NCI-H2171 (cell line): ENCODE measurements around the gene PANK4.
A peak's percentile ranks its signal among the peaks of the same experiment; 100 is the strongest.
"Not testable (repeated sequence)": the region's sequence is repeated elsewhere in the genome, so short reads cannot be mapped to it uniquely, and the experiment has no call there.

Experiments
- DNase-seq: peaks from one replicate; lab custom pipeline; 2025; lab: John Stamatoyannopoulos, UW

The PANK4 gene

GRCh38 chr1:2558861-2559260 is 32.5 kb upstream of the PANK4 start:
- no peak for DNase-seq

- DNase-seq, result no peak
These were observed 32.0 kb upstream of the PANK4 start for GRCh38 chr1:2558420-2558819.

- DNase-seq, result no peak
These were observed 31.3 kb upstream of the PANK4 start for GRCh38 chr1:2557482-2558400.

GRCh38 chr1:2556678-2557481 is 30.5 kb upstream of the PANK4 start:
- DNase-seq, result no peak

DNA sequence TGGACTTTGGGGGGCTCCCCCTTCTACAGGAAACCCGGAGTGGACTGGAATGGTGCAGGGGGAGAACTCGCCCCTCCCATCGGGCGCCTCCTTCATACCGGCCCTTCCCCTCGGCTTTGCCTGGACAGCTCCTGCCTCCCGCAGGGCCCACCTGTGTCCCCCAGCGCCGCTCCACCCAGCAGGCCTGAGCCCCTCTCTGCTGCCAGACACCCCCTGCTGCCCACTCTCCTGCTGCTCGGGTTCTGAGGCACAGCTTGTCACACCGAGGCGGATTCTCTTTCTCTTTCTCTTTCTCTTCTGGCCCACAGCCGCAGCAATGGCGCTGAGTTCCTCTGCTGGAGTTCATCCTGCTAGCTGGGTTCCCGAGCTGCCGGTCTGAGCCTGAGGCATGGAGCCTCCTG is 29.9 kb upstream of the PANK4 start, which contains the start of gene TNFRSF14:
TNFRSF14 (plus strand) TSS at position 95 of the 401 bp plus-strand sequence; CDS start at position 389, 294 bp downstream.
- DNase-seq, result no peak

GRCh38 chr1:2555634-2556276 is 29.4 kb upstream of the PANK4 start:
- peak; percentile 39 for DNase-seq

GRCh38 chr1:2554621-2555387 is 28.4 kb upstream of the PANK4 start:
- peak; percentile 59 for DNase-seq

- DNase-seq, result no peak
These were observed 27.6 kb upstream of the PANK4 start for GRCh38 chr1:2553871-2554620.

GRCh38 chr1:2553076-2553475 is 26.7 kb upstream of the PANK4 start:
- DNase-seq, result not testable (repeated sequence)

- DNase-seq, result no peak
These were observed 25.8 kb upstream of the PANK4 start for GRCh38 chr1:2552189-2552588.

- DNase-seq, result not testable (repeated sequence)
These were observed 25.1 kb upstream of the PANK4 start for GRCh38 chr1:2551544-2551943.

DNA sequence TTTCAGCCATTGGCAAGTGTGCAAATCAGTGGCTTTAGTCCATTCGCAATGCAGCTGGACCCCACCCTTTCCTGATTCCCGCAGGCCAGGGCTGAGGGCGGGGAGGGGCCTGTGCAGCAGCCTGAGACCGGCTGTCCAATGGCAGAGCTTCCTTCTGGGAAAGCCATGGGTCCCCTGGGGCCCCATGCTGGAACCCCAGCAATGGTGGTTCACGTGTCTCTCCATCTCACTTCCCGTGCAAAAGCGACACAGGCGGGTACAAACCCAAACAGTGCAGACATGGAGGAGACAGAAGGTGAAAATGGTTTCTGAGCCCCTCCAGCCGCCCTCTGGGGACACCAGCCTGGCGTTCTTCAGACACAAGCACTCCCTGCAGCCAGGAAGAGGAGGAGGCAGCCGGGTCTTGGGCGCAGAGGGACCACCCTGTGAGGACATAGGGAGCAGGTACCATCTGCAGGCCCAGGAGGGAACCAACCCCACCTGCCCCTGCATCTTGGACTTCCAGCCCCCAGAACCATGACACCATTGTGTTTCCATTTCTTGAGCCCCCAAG is 24.0 kb upstream of the PANK4 start:
- DNase-seq, result not testable (repeated sequence)

DNA sequence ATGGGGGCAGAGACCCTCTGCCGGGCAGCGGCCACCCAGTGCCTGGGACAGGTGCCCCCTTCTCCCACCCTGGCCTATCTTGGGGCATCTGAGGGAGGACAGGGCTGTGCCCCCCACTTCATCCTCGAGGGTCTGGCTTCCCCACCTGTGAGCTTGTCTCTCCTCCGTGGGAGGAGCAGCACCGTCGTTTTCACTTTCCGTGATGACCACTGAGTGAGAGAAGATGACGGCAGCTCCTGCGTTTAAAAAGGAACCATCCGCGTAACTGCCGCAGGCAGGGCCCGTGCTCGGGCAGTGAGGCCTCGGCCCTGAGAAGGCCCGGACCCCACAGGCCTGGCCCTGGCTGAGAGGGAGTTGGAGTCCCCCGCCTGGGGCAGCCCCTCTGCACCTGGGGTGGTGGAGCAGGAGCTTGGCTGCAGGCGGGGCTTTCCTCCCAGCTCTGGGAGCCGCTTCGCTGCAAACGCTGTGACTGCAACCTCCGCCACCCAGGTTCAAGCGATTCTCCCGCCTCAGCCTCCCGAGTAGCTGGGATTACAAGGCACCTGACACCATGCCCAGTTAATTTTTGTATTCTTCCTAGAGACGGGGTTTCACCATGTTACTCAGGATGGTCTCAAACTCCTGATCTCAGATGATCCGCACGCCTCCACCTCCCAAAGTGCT is 23.1 kb upstream of the PANK4 start:
- DNase-seq, result not testable (repeated sequence)

DNA sequence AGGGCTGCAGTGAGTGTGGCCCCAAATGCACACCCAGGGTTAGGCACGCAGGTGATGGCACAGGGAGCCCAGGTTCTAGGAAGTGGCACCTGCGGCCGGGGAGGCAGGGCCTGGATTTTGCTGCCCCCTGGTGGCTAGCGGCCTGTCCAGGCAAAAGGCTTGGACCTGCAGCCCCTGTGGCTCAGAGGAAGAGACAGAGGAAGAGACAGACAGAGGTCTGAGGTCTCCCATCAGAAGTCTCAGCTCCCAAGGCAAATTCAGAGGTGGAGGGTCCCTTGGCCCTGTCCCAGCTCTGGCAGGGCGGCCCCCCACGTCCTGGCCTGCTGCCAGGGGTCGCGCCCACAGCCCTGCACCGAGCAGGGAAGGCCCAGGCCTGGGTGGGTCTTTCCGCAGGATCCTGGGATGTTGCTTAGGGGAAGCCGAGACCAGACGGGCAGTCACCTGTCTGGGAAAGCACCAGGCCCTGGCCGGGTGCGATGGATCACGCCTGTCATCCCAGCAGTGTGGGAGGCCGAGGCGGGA is 21.7 kb upstream of the PANK4 start:
- peak; percentile 66 for DNase-seq

DNA sequence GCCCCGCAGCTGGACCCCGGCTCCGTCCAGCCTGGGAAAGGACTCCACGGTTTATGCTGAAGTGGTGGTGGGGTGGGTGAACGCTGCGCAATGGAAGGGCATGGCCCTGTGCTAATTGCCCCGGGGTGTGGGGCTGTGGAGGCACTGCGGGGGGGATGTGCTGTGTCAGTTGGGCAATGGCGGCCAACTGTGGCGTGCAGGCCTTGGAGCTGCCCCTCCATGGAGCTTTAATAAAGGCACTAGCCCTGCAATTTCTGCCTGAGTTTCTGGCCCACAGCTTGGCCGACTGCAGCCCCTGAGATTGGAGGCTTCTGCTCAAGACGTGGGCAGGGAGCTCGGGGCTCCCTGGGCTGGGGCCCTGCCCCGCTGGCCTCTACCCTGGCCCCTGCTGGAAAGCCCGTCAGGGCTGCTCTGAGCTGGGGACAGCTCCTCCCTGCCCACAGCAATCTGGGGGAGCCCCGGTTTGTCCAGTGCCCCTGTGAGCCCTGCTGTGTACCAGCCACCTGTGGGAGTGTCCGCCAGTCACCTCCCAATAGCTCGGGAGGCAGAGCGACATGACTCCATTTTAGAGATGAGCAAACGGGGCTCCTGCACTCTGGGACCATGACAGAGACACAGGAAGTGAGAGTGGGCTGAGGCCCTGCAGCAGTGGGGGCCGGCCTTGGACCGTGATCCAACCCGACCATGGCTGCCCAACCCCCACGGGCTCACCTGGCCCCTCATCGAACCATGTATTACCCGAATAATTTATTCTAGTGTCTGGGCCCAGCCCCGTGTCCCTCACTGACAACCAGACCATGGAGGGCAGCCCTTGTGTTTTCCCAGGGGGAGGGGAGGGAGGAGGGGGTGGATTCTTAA is 21.0 kb upstream of the PANK4 start:
- no peak for DNase-seq

GRCh38 chr1:2546515-2547209 is 20.3 kb upstream of the PANK4 start:
- no peak for DNase-seq

GRCh38 chr1:2545754-2546514 is 19.5 kb upstream of the PANK4 start:
- peak; percentile 83 for DNase-seq
